GM18909 (cell line): Measurements from ENCODE around the gene KDR.

Experiments
- ATAC-seq: cut with Tn5 transposase; IDR thresholded peaks from one replicate; pipeline ENCODE4 v1.9.1; 2021; ENCODE audit warnings: mild to moderate bottlenecking; ENCODE audit not compliant: unreplicated experiment, poor library complexity

KDR gene

GRCh38 chr4:55124322-55125076 lies 896 bp downstream of the KDR start:
- ATAC-seq: no peak

- ATAC-seq: no peak
These were observed 1.6 kb downstream of the KDR start for GRCh38 chr4:55123791-55124190.

GRCh38 chr4:55122235-55122634 lies 3.2 kb downstream of the KDR start:
- ATAC-seq: no peak

- no peak for ATAC-seq
These were observed 4.1 kb downstream of the KDR start for GRCh38 chr4:55121246-55121645.

DNA sequence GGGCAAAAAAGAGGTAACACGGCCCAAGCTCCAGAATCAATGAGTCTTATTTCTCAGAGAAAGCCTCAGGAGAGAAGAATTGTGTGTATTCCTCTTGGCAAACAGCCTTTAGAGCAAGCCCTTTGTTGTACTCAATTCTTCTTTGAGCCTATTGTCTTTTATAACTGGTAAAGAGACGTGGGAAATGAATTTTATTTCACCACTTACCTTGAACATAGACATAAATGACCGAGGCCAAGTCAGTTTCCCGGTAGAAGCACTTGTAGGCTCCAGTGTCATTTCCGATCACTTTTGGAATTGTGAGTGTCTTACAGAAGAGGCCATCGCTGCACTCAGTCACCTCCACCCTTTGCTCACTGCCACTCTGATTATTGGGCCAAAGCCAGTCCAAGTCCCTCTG lies 7.0 kb downstream of the KDR start:
- ATAC-seq: no peak

DNA sequence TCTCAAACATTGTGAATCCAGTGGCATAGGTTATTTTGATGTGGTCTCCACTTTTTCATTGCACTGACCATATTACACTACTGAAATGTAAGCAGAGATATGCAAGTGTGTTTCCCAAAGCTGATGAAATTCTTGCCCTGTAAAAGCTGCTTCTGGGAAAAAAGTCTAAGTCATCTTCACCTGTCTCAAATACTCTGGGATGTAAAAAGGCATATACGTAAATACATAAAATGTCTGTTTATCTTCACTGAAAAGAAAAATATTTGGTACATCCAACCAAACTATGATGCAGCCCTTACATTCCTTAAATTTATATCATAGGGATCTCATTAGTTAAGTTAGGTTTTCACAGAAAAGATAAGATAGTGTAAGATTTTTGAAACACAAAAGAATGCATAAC lies 7.9 kb downstream of the KDR start:
- ATAC-seq: no peak

GRCh38 chr4:55116450-55116849 lies 8.9 kb downstream of the KDR start:
- ATAC-seq: no peak

DNA sequence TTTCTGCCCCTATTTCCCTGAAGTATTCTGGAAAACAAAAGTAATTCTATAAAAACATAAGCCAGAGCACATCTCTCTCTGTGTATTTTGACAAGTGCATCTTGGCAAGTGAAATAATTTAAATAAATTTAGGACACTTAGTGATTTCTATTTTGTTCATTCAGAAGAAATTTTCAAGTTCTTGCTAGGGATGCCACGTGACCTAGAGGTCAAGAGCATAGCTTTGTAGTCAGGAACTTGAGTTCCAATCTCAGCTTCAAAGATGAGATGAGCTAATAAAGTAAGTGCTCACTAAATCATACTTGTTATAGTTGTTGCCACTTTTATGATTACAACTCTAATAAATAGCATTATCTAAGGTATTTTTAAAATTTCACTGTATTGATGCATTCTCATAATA lies 13.8 kb downstream of the KDR start:
- no peak for ATAC-seq

DNA sequence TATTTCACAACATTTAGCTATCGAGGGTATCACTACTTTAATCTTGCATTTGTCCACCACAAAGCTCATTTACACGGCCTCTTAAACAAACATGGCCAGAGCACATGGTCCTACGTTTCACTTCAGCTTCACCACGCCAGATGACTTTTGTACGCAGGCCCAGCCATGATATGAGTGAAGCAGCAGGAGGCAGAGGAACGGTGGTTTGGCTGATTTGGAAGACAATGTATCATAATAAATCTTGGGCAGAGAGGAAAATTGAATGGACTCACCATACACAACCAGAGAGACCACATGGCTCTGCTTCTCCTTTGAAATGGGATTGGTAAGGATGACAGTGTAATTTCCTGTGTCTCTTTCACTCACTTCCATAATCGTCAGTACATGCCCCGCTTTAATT lies 15.3 kb downstream of the KDR start:
- no peak for ATAC-seq

DNA sequence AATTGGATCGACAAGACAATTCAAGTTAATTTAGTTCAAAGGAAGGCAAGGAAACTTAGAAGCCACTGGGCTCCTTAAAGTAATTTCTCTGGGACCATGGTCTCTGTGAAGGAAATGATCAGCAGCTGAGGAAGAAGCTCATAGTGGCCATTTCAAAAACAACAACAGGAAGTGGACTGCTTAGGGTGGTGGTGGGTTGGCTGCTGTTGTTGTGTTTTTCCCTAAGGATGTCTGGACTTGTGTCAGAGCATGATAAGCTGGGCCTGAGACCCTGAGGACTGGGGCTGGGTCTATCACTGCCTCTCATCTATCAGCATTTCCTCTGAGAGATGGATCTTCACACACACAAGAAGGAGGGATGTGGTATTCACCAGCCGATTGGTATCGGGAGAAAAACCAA lies 18.3 kb downstream of the KDR start:
- no peak for ATAC-seq

- ATAC-seq: no peak
These were observed 22.2 kb downstream of the KDR start for GRCh38 chr4:55103224-55103623.

DNA sequence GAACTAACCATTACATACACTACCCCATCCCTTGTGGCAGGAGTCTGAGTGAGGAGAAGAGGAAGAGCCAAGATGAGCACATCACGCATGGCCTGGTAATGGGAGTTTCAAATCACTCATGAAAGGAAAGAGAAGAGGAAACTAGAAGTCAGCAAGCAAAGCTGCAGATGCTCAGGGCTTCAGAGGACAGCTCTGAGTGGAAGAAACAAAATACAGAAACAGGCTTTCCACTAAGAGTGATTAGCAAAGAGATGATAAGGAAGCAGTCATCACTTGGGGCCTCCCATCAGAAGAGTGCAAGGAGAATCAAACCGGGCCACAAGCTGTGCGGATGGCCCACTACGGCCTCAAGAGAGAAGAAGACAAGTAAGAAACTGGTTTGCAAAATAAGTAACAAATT lies 25.6 kb downstream of the KDR start:
- no peak for ATAC-seq

DNA sequence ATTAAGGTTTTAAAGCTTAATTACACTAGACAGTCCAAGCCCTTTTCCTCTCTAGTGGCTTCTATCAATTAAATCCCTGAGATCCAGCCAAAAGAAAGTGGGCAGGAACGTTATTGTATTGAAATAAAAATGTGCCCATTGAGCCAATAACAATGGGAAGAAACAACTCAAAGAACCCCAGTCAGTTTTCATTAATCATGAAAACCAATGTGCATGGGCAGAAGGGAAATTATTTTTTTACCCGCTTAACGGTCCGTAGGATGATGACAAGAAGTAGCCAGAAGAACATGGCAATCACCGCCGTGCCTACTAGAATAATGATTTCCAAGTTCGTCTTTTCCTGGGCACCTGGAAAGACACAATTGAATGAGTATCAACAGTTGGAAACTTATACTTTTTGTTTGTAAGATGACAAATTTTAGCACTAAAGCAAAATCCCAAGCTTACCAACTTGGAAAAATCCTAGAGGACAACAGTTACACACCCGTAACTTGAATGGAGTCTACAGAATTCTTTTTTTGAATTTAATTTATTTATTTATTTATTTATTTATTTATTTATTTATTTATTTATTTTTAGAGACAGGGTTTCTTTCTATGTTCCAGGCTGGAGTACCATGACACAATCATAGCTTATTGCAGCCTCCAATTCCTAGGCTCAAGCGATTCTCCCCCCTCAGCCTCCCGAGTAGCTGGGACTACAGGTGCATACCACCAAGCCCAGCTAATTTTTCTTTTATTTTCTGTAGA lies 26.8 kb downstream of the KDR start:
- no peak for ATAC-seq

DNA sequence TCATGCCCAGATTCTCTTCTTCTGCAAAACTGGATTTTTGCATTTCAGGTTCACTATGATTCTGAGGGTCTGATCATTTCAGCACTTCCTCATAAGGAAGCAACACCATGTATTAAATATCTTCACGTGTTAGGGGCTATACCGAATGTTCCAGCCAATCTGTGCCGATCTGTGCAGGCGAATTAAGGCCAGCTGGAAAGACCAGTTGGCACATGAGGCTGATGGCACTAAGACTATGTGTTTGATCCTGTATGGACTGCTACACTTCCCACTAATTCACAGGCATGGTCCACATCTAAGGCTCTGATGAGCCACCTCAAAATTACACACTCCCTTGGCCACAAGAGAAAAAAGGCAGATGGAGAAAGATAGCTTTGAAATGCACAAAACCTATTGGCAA lies 28.8 kb downstream of the KDR start:
- no peak for ATAC-seq

- ATAC-seq: no peak
These were observed 29.4 kb downstream of the KDR start for GRCh38 chr4:55096045-55096444.

- ATAC-seq: no peak
These were observed 32.9 kb downstream of the KDR start for GRCh38 chr4:55092504-55092903.

DNA sequence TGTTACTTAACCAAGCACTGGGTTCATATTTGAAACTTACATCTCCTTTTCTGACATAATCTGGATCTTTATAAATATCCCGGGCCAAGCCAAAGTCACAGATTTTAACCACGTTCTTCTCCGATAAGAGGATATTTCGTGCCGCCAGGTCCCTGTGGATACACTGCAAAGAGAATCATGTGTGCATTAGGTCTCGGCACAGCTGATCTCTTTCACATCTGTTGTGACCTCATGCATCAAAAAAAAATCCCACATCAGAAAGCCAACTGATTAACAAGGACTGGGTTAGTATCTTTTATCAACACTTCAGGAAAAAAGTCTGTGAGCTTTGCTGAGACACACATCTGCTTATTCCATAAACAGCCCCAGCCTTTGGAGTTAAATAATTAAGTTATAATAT lies 35.5 kb downstream of the KDR start:
- no peak for ATAC-seq

DNA sequence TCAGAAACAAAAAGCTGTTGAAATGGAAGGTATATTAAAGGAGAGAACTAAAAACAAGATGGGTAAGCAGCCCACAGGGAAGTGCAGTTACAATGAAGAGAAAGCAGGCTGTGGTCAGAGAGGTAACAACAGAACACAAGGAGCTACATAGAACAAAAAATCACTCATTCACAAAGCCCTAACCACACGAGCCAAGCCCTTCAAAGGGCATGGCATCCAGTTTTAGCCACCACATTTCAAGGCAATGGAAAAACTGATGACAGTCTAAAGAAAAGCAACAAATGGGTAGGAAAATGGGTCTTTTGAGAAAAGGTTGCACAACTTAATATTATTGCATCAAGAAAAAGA lies 37.5 kb downstream of the KDR start:
- no peak for ATAC-seq

DNA sequence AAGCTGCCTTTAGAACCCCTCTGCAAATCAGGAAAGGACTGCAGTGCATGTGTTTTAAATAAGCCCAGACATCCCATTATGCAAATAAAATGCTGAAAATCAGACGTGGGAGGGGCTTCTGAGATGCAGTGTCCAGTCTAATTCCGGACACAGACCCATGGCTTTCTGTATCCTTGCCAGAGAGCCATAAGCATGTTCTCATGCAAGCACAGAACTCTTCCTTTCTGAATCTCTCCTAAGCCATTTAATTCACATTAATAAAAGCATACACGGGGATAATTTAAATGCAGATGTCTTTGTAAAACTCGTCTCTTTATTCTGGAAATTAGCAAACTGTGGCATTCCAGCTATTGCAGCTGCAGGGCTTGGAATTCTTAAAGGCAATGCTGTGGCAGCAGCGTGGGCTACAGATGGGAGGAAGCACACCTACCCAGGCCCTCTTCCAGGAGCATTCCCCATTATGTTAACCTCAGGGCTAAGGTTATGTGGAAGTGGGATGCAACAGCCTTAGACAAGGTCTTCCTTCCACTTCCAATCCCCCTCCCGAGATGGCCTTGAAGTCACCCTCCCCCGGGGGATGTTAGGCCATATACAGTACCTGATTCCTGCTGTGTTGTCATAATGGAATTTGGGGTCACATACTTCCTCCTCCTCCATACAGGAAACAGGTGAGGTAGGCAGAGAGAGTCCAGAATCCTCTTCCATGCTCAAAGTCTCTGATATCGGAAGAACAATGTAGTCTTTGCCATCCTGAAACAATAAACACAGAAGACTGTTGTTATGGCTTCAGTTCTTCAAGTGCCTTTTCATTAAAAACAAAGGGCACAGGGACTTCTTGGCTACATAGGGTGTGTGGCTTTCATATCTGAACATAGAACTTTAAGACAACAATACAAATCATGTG lies 38.1 kb downstream of the KDR start:
- no peak for ATAC-seq

DNA sequence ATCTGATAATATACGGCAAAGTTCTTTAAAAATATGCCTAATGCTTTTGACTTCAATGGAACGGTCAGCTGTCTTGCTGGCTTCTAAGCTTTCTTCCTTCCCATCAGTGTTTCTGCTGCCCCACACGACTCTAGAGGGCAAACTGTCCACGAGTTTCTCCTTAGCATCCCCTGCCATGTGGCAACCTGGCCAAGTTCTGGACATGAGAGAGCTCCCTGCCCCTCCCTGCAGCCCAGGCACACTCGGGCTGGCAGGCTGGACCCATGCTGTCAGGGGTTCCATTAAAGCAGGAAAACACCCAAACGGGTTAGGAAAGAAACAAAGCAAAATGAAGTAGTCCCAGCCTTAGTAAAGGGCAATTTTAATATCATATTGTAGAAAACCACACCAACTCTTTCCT lies 38.8 kb downstream of the KDR start:
- no peak for ATAC-seq

DNA sequence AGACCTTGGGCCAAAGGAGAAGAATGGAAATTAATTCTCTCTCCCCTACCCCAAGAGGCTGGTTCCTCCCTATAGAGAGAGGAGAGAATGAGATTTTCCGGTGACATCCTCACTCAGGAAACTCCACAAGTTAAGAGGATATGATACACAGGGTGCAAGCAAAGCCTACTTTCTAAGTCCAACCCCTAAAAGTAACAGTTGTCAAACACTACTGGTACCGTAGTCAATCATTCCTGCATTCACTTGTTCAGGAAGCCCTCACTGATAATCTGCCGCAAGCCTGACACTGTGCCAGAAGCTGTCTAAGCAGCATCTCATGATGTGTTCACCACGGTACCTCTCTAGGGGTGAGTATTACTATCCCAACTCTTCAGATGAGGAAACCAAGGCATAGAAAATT lies 41.7 kb downstream of the KDR start:
- ATAC-seq: no peak
